GM19193 (cell line): Measurements from ENCODE around the gene TEPSIN.

Experiments used
- POLR2A ChIP-seq: IDR thresholded peaks from 4 replicates; pipeline ENCODE4 v1.6.1; 2011; ENCODE audit not compliant: insufficient read depth, insufficient read length; ENCODE audit errors: extremely low read depth

Gene TEPSIN, protein sequence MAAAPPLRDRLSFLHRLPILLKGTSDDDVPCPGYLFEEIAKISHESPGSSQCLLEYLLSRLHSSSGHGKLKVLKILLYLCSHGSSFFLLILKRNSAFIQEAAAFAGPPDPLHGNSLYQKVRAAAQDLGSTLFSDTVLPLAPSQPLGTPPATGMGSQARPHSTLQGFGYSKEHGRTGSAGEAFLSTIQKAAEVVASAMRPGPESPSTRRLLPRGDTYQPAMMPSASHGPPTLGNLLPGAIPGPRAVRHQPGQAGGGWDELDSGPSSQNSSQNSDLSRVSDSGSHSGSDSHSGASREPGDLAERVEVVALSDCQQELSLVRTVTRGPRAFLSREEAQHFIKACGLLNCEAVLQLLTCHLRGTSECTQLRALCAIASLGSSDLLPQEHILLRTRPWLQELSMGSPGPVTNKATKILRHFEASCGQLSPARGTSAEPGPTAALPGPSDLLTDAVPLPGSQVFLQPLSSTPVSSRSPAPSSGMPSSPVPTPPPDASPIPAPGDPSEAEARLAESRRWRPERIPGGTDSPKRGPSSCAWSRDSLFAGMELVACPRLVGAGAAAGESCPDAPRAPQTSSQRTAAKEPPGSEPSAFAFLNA

DNA sequence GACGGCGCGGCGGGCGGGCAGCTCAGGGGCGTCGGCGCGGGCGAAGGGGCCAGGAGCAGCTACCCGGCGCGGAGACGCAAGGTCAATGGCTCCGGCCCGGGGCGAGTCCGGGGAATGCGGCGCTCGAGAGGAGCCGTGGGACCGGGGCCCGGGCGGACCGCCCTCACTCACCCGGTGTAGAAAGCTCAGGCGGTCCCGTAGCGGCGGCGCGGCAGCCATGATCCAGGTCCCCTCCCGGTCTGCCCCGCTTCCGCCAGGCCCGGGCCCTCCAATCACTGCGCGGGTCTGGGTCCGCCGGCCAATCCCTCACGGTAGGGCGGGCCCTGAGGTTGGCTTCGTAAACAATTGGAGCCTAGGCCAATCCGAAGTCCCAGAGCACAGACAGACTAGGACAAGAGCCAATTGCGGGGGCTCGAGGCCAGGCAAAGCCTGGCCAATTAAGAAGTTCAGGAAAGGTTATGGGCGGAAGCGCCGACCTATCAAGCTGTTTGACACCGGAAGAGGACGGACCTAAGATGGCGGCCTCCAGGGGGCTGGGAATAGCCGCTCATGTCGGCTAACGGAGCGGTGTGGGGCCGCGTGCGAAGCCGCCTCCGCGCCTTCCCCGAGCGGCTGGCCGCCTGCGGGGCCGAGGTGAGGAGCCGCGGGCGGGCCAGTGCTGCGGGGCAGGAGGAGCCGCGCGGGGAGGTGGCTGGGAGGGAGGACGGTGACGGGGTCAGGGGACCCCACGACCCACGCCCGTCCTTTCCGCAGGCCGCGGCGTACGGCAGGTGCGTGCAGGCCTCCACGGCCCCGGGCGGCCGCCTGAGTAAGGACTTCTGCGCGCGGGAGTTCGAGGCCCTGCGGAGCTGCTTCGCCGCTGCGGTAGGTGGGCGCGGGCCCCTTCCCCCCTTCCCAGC, at the start of gene TEPSIN, which contains the start of gene NDUFAF8:
TSS of gene TEPSIN (minus strand) at position 241 of the 899 bp plus-strand sequence. CDS start at position 219, 22 bp downstream.
TSS of gene NDUFAF8 (plus strand) at position 504 of the 899 bp plus-strand sequence. CDS start at position 550, 46 bp downstream.
- peak; percentile 66 for TF ChIP-seq POLR2A

DNA sequence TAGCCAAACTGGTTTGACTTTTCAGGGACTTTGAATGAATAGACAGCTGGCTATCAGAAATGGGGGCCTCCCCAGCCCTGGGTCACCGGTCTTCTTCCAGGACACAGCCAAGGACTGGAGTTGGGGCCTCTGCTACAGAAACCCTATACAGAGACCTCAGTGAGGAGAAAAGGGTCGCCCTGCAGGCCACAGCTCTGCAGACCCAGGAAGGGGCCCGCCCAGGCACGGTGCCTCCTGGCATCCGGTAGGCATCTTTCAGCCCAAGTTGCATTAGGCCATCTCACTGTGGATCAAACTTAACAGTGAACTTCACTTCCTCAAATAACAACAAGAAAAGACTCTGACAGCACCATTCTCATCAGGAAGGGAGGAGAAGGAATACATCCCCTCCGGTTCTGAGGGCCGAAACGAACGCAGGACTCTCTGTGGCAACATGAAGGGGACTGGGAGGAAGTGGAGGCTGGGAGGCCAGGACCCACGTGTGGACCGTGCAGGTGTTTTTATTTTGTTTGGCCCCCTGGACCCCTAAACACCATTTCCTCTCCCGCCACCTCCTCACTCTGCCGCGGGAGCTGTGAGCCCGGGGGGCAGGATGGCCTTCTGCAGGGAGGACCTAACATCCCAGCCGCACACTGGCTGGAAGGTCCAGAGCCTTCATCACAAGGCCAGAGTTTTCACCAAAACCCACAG, 49.0 kb upstream of the TEPSIN start:
- no peak for TF ChIP-seq POLR2A

DNA sequence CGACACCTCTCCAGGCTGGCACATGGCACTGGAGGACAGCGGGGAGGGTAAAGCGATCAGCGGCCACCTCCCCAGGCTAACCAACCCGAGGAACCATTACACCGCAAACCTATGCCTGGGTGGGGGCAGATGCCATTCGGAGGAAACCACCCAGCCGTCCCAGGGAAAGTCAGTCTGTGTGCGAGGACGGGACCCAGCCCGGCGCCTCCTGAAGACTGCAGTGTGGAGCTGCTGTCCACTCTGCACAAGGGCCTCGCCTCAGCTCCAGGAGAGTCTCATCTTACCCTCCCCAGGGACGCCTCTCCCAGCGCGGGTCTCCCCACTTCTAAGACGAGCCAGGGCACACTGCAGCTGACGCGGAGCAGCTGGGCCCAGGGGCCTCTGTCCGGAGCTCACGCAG, 48.3 kb upstream of the TEPSIN start:
- TF ChIP-seq POLR2A: no peak

DNA sequence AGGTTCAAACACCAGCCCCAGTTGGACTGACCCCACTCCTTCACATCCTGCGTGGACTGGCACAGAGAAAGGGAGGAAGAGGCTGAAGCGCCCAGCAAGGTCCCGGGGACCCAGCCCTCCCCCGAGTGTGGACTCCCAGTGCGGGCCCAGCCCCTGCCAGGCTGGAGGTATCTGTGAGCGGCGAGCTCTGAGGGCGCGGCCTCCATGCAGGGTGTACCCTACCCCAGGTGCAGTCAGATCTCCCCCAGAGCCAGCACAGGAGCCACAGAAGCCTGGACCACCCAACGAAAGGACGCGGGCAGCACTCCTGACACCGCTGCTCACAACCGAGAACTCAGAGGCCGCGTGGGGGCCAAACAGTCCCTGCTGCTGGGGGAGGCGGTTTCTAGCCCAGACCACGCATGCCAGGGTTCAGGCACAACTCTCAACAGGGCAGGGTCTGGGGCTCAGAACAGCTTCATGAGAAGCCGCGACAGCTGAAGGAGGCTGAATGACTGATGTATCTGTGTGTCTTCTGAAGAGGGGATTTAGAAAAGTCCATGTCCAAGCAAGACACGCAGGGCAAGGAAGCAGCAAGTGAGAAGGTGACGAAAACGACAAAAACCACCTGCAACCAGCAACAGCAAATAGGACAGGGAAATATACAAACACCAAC, 47.8 kb upstream of the TEPSIN start:
- no peak for TF ChIP-seq POLR2A

DNA sequence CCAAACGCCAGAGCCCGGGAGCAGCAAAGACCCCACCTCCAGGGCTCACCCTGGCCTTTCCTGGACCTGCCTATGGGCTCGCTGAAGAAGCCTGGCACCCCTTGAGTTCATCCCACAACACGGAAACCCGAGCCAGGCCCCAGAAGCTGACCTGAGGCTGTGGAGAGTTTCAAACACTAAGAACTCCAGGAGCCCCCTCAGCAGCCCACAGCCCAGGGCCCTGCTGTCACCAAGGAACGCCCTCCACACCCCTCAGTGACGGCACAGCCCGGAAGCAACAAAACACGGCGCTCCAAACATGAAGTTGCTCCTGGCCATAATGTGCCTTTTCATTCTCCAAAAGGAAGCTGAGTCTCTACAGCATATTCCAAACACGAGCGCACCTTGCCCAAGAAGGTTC, 47.0 kb upstream of the TEPSIN start:
- TF ChIP-seq POLR2A: no peak

DNA sequence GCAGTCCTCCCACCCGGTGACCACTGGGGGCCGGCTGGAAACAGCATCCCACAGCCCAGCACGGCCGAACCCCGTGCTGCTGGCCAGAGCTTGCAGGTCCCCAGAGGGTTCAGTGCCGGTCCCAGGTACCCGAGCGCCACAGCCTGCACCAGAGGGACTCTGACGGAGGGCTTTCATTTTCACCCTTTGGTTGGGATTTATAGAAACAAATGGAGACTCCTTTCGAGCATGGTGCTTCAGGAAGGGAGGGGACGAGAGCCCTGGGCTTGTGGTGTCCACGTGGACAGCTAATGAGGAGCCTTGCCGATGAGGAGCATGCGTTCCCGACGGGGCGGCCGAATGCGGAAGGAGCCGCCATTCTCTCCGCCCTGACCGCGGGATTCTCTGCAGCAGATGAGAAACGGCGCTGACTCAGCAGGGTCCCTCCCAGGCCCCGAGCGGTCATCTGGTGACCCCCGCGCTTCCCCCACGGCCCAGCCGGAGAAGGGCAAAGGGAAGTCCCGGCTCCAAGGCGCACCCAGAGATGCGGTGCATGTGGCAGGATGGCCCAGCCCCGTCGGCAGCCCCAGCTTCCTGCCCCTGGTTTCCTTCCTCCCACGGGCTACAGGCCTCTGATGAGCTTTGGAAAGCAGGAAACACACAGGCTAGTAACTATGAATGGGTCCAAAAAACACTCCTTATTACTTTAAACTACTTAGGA, 46.5 kb upstream of the TEPSIN start:
- peak; percentile 68 for TF ChIP-seq POLR2A

DNA sequence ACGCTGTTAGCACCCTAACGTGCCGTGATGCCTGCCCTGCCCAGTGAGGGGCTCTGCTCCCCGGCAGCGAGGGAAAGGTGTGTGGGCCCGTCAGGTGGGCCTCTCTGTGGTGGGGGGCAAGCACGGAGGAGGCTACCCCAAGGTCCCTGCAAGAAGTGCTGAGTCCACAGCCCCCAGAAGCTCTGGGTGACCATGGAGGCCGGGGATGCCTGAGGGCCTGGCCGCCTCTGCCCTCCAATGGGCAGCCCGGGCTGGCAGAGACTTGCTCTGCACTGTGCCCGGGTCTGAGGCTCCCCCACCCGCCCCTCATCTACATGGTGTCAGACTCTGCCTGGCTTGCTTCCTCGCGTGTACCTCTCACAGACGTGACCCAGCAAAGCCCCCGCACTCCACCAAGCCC, 44.0 kb upstream of the TEPSIN start:
- no peak for TF ChIP-seq POLR2A

DNA sequence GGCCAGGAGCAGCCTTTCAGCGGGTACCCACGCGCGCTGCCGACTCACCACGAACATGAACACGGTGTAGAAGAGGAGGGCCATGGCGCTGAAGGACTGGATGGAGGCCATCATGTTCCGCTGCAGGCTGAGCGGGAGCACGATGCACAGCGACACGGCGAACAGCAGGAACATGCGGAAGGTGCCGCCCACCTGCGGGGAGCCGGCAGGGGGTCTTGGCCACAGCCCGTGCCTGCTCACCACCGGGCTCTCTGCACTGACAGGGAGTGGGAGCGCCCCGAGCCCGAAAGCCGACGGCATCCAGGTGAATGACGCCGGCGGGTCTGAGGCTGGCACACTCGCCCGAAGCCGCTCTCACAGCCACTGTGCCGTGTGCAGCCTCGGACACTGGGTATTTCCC, 43.3 kb upstream of the TEPSIN start:
- TF ChIP-seq POLR2A: no peak

DNA sequence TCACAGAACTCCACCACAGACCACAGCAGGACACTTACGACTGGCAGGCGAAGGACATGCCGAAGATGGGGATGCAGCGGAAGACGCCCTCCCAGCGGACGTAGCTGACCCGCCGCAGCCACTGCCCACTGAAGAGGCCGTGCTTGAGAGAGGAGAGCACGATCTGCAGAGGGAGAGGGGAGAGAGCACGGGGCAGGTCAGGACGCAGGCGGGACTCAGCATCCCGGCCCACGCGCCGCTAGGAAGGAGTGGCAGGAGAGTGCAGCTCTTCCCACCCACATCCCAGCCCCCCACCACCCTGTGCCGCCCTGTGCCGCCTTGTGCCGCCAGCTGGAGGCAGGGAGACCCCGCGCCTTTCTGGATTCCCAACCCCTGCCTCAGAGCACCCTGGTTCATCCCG, 41.7 kb upstream of the TEPSIN start:
- no peak for TF ChIP-seq POLR2A

DNA sequence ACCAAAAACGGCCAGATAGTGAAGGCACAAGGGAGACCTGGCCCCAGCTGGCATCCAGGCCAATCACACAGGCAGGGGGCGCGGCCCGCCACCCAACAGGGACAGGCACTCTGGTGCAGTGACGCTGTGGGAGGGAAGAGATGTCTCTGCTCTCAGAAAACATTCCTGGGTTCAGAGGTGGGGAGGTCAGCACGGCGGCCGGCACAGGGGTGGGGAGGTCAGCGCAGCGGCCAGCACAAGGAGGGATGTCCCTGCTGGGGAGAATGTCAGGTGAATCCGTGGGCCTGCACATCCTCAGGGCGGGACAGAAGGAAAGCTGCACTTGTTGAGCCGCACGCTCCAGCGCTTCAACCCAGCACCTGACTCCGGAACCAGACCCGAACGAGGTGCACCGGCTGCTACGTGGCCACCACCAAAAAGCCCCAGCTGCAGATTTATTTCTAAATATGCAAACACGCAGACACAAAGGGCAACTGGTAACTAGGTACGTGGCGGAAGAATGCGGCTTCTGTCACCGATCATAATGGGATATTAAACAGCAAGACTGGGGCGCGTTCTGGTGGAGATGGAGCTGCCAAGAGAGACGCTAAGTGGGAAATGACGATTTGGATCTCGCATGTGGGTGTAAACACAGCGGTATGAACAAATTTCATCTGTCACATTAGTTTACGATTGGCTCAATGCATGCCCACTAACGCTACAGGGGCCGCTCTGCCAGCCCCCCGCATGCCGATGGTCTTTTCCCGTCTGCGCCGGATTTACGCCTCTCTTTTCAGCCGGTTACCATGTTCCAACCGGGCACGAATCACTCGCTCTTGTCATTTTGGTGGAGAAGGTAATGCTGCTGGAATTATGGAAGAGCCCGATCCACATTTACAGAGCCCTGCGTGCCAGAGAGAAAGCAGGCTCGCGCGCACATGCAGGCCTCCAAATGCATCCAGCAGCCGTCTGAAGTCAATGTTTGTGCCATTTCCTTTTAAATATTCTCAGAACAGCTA, 40.7 kb upstream of the TEPSIN start:
- TF ChIP-seq POLR2A: no peak

DNA sequence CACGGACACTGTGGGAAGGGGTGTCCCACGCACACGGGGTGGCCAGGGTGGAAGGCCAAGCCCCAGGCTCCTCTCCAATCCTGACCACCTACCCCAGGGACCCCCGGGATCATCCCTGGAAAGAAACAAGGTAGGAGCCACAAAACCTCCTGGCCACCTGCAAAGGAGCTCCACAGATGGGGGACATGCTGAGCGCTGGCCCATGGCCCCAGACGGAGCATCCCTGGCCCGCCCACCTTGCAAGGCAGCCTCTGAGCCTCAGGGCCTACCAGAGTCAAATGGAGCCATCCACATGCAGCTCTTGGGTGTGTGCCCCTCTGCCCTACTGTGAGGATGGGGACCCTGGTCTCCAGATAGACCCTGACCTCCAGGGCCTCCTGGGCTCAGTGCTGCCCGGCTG, 40.0 kb upstream of the TEPSIN start:
- no peak for TF ChIP-seq POLR2A

DNA sequence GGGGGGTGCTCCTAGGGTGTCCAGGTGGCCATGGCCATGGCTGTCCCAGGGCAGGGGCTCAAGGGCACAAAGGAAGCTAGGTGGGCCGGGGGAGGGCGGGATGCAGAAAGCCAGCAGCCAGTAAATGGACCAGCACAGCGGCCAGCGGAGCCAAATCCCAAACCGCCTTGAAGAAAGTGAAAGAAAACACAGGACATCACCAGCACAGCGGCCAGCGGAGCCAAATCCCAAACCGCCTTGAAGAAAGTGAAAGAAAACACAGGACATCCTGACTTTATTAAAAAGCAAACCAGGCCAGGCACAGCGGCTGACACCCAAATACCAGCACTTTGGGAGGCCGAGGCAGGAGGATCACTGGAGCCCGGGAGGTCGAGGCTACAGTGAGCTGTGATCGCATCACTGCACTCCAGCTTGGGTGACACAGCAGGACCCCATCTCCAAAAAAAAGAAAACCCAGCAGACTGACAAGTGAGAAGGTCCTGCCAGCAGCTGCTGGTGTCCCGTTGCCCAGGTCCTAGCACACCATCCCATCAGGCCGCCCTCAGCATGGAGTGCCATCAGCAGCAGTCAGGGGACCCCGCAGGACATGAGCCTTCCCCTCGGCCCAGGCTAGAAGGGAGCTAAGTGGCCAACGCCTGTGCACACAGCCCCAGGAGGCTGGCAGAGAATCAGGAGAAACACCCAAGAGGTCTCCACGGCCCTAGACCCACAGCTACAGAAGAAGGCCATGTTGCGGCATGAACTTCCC, 39.3 kb upstream of the TEPSIN start:
- no peak for TF ChIP-seq POLR2A
